ENCODE data around the gene L1CAM. TPM values are rescaled to one million over a fixed set of nuclear protein-coding genes. Genes with fewer than 3 reads are reported as not detected.

Gene L1CAM
- total and polyA plus RNA-seq, 12 donors = 1.1 to 5.6 (median 2.7) TPM

- Histone ChIP-seq H3K27ac (no peak overlapping the region), H3K27me3 (peaks cover 0 to 88% (median 0%) of the 10 kb centered on the region in 7 donors), H3K4me3 (no peak overlapping the region), H3K9me3 (no peaks in the 10 kb centered on the region), H3K36me3 (no peaks in the 10 kb centered on the region), H3K4me1 (no peaks in the 10 kb centered on the region)
- intact Hi-C loops (cut with DNase I) = no loop called here
- TF ChIP-seq CTCF (IDR thresholded peaks at IDR 0.05) = no peak
- DNase-seq (no peak), ATAC-seq (no peak)
- 18 to 38% methylated on average over 4 to 7 of the region's 7 CpGs for WGBS, 2 donors
These were observed 12.5 kb downstream of the L1CAM start for GRCh38 chrX:153873282-153874084.

- DNase-seq = no peak
- Histone ChIP-seq H3K4me3 (no peak overlapping the region), H3K9me3 (no peaks in the 10 kb centered on the region), H3K36me3 (no peaks in the 10 kb centered on the region), H3K27me3 (peaks cover 0 to 75% (median 0%) of the 10 kb centered on the region in 7 donors), H3K4me1 (no peaks in the 10 kb centered on the region), H3K27ac (no peak overlapping the region)
- WGBS, 2 donors = 61 to 68% methylated on average over 26 to 29 of the region's 29 CpGs
- TF ChIP-seq CTCF (IDR thresholded peaks at IDR 0.05) = no peak
- intact Hi-C loops (cut with DNase I) = no loop called here
- no peak for ATAC-seq
These were observed 13.8 kb downstream of the L1CAM start for GRCh38 chrX:153871946-153872878.

- DNase-seq (no peak), ATAC-seq (no peak)
- no peak overlapping the region for H3K27ac ChIP-seq
- 19% methylated on average over 3 to 6 of the region's 6 CpGs for WGBS, 2 donors
- H3K4me1 ChIP-seq = no peaks in the 10 kb centered on the region
- no peaks in the 10 kb centered on the region for H3K9me3 ChIP-seq
- no peak overlapping the region for H3K4me3 ChIP-seq
- no peak for TF ChIP-seq CTCF (IDR thresholded peaks at IDR 0.05)
- no peaks in the 10 kb centered on the region for H3K36me3 ChIP-seq
- intact Hi-C loops (cut with DNase I) = no loop called here
- peaks cover 0 to 72% (median 0%) of the 10 kb centered on the region in 7 donors for H3K27me3 ChIP-seq
These were observed 14.5 kb downstream of the L1CAM start for GRCh38 chrX:153871451-153871850.

DNA sequence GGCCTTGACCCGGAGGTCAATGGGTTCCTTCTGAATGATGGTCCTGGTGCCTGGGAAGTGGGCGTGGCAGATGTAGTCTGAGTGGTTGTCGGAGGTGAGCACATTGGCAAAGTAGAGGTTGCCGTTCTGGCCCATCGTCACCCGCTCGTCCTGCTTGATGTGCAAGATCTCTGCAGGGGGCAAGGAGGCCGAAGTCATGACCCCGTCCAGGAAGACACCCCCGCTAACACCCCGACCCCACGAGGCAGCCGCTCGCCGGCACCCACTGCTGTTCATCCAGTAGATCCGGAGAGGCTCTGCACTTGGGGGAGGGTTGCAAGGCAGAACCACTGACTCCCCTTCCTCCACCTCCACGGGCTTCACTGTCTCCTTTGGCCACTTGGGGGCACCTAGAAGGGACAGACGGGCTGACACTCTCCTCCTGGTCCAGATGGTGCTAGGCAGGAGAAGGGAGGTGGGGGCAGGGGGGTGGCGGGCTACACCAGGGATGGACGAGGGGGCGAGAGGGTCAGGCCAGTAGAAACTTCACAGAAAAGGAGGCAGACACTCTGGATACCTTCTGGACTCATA, 15.1 kb downstream of the L1CAM start:
- DNase-seq (no peak), ATAC-seq (no peak)
- H3K27ac ChIP-seq = no peak overlapping the region
- H3K4me3 ChIP-seq = no peak overlapping the region
- H3K27me3 ChIP-seq = peaks cover 0 to 67% (median 0%) of the 10 kb centered on the region in 7 donors
- 46 to 51% methylated on average over 16 to 20 of the region's 21 CpGs for WGBS, 2 donors
- TF ChIP-seq CTCF (IDR thresholded peaks at IDR 0.05) = no peak
- H3K36me3 ChIP-seq = no peaks in the 10 kb centered on the region
- intact Hi-C loops (cut with DNase I) = no loop called here
- H3K9me3 ChIP-seq = no peaks in the 10 kb centered on the region
- no peaks in the 10 kb centered on the region for H3K4me1 ChIP-seq

All from heart right ventricle (tissue), 16 donors.